ENCODE data around the gene KDM5A.

DNA sequence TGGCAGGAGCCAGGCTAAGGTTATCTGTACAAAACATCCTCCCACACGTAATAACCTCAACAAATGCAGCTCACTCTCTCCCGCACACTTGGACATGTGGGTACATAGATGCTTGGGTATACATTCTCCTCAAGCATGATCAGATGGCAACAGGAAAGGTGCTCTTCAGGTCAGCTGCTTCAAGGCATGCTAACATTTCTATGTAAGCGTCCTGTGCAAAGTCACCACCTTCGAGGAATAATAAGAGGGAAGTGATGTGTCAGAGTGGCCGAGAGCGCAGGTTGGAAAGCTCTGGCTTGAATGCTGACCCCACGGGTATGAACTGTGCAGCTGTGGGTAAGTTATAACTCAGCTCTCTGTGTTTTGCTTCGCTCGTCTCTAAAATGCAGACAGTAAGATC is 151.0 kb downstream of the KDM5A start:
- TF ChIP-seq CTCF (optimal IDR thresholded peaks at IDR 0.05 in 1 of 3, IDR thresholded peaks at IDR 0.05 in 1 of 3, conservative IDR thresholded peaks at IDR 0.05 in 1 of 3; ENCODE audit: extremely low read depth in 1 of 3, insufficient read depth in 2 of 3, low read length in 3 of 3), result no peak
- TF ChIP-seq EZH2 (IDR thresholded peaks at IDR 0.05; ENCODE audit: low read length), result no peak

Data from keratinocyte (primary cell).